Heart left ventricle (tissue), 16 donors: ENCODE measurements around the gene CYB561D1. TPM values are rescaled to one million over a fixed set of nuclear protein-coding genes. Genes with fewer than 3 reads are reported as not detected.

Experiments
- ATAC-seq, 4 donors: fragments of 200-7000 bp; cut with Tn5 transposase; one replicate each; pipeline ENCODE4 v1.9.1; 2020 to 2022; ENCODE audit warnings: moderate library complexity in 4 of 4, mild to moderate bottlenecking in 3 of 4, moderate number of reproducible peaks in 1 of 4
- DNase-seq, 5 donors: peaks; one replicate each; pipeline ENCODE4 v3.0.0-alpha.2; 2020
- H3K27ac ChIP-seq, 12 donors: fragments of 200-600 bp; sonication (generic) in 4 of 12; one replicate each; pipeline versions ENCODE4 v1.5.0 to v1.8.0; 2016 to 2022; ENCODE audit warnings: mild to moderate bottlenecking in 2 of 12
- H3K27me3 ChIP-seq, 9 donors: fragments of 200-600 bp; sonication (generic) in 2 of 9; one replicate each; pipeline versions ENCODE4 v1.5.1 to v1.8.0; 2016 to 2022; ENCODE audit warnings: mild to moderate bottlenecking in 3 of 9
- H3K36me3 ChIP-seq, 9 donors: fragments of 200-600 bp; sonication (generic) in 2 of 9; one replicate each; pipeline versions ENCODE4 v1.5.0 to v1.8.0; 2018 to 2022; ENCODE audit warnings: mild to moderate bottlenecking in 2 of 9
- H3K4me1 ChIP-seq, 12 donors: fragments of 200-600 bp; sonication (generic) in 4 of 12; one replicate each; pipeline versions ENCODE4 v1.5.0 to v1.8.0; 2016 to 2022; ENCODE audit warnings: mild to moderate bottlenecking in 3 of 12
- H3K4me3 ChIP-seq, 12 donors: fragments of 200-600 bp; sonication (generic) in 4 of 12; one replicate each; pipeline versions ENCODE4 v1.5.0 to v1.8.0; 2017 to 2022; ENCODE audit warnings: mild to moderate bottlenecking in 9 of 12, moderate library complexity in 4 of 12
- H3K9me3 ChIP-seq, 12 donors: fragments of 200-600 bp; sonication (generic) in 4 of 12; one replicate each; pipeline versions ENCODE4 v1.5.0 to v1.8.0; 2016 to 2022; ENCODE audit warnings: mild to moderate bottlenecking in 1 of 12
- CTCF ChIP-seq, 12 donors: fragments of 200-600 bp; sonication (generic) in 4 of 12; IDR thresholded peaks; one replicate each; pipeline versions ENCODE4 v1.5.0 to v1.8.0; 2018 to 2022; ENCODE audit warnings: antibody characterized with exemption in 12 of 12, mild to moderate bottlenecking in 5 of 12
- POLR2A ChIP-seq, 2 donors: fragments of 450-650 bp; IDR thresholded peaks; one replicate each; pipeline ENCODE4 v1.6.1; 2017; ENCODE audit warnings: antibody characterized with exemption in 2 of 2, mild to moderate bottlenecking in 2 of 2, moderate library complexity in 2 of 2
- WGBS, 4 donors: extraction: QIAGEN DNeasy Blood & Tissue Kit in 2 of 4; methylation state at CpG; one replicate each; pipeline versions ENCODE4 v1.1.5 to v1.1.7; 2013 to 2018; 5-methylcytosine and 5-hydroxymethylcytosine counted together
- intact Hi-C, 10 donors: fragments of 100-400 bp; cut with DNase I; formaldehyde crosslinking; loops; one replicate each; pipeline versions ENCODE4 v1.11.1 to v1.14.2; 2022
- polyA plus RNA-seq, 2 donors: library from polyadenylated mRNA; stranded (reverse); fragments of 200-250 nt; gene quantifications; one replicate each; pipeline ENCODE4 v1.2.3, GENCODE V29; 2013
- total RNA-seq, 9 donors: library from RNA; depleted of rRNA in 2 of 9; stranded (reverse); fragments of >200 nt in 2 of 9; fragmentation: NEBNext Ultra II Directional in 3 of 9; extraction: Animal tissue kit (Norgen Biotek cat#: 25700) in 3 of 9; gene quantifications; one replicate each; pipeline versions ENCODE4 v1.1.0 to v1.2.4, GENCODE V29; 2016 to 2023
- donor health status: ischemic (EF 13 %, LVEDD 7.1; RV severe dilation, severe dysfunction).
- donor health status: healthy with polysubstance abuse.
- donor health status: DM: no; HTN: yes; CAD: no.
- donor health status: DM: no; HTN: no; CAD: no.
- donor health status: ischemic (EF 25% LVEDD 6.9; RV normal size, moderate dysfunction).
- donor health status: ischemic (EF 25% LVEDD 5.7; RV mildly dilated, moderate dysfunction).
- donor health status: healthy.
- donor health status: DM: yes; HTN: yes; CAD: no.
- donor health status: ischemic (EF 35%, LVEDD 5.7; RV mildly dilated, moderate dysfunction).
- donor health status: nonischemic (EF 11% LVEDD 7.7; RV severe dilation, severe dysfunction).
- donor health status: DM: yes; HTN: yes; CAD: no.
- donor health status: PGD.
- donor health status: ischemic (EF 29% LVEDD 5.4; RV normal size, mild dysfunction).
- donor health status: nonischemic (EF 23%, LVEDD 6.1; RV moderate dilation, normal function).

Gene CYB561D1
- total and polyA plus RNA-seq, 11 donors = 2.1 to 8.4 (median 5.1) TPM

GRCh38 chr1:109514846-109515245, 21.0 kb downstream of the CYB561D1 start:
- ATAC-seq = no peak
- 80 to 90% (median 86%) methylated on average over 3 of the region's 3 CpGs for WGBS, 4 donors
- Histone ChIP-seq H3K27me3 (no peaks in the 10 kb centered on the region), H3K27ac (no peak overlapping the region), H3K4me3 (no peak overlapping the region), H3K9me3 (no peaks in the 10 kb centered on the region), H3K4me1 (peaks cover 0 to 9% (median 4%) of the 10 kb centered on the region in 12 donors), H3K36me3 (no peaks in the 10 kb centered on the region)
- intact Hi-C loops = no loop called here
- no peak for TF ChIP-seq POLR2A (IDR thresholded peaks at IDR 0.05)
- no peak for TF ChIP-seq CTCF (IDR thresholded peaks at IDR 0.05)
- DNase-seq = no peak

- Histone ChIP-seq H3K27me3 (no peaks in the 10 kb centered on the region), H3K4me1 (peaks cover 0 to 3% (median 0%) of the 10 kb centered on the region in 12 donors), H3K36me3 (no peaks in the 10 kb centered on the region), H3K9me3 (no peaks in the 10 kb centered on the region), H3K27ac (no peak overlapping the region), H3K4me3 (no peak overlapping the region)
- no peak for DNase-seq
- intact Hi-C loops = no loop called here
- WGBS, 4 donors = 85 to 88% (median 86%) methylated on average over 5 of the region's 5 CpGs
- no peak for ATAC-seq
- TF ChIP-seq CTCF (IDR thresholded peaks at IDR 0.05) (no peak), POLR2A (IDR thresholded peaks at IDR 0.05) (no peak)
These were observed 23.0 kb downstream of the CYB561D1 start for GRCh38 chr1:109516872-109517271.

GRCh38 chr1:109517337-109517736, 23.4 kb downstream of the CYB561D1 start:
- WGBS, 4 donors = 66 to 75% (median 73%) methylated on average over 5 of the region's 5 CpGs
- no peak for ATAC-seq
- peaks cover 0 to 5% (median 0%) of the 10 kb centered on the region in 12 donors for H3K4me1 ChIP-seq
- no peak overlapping the region for H3K4me3 ChIP-seq
- no peak for DNase-seq
- no peaks in the 10 kb centered on the region for H3K36me3 ChIP-seq
- no peaks in the 10 kb centered on the region for H3K27me3 ChIP-seq
- no peaks in the 10 kb centered on the region for H3K9me3 ChIP-seq
- H3K27ac ChIP-seq = no peak overlapping the region
- intact Hi-C loops = no loop called here
- TF ChIP-seq CTCF (IDR thresholded peaks at IDR 0.05) = no peak
- no peak for TF ChIP-seq POLR2A (IDR thresholded peaks at IDR 0.05)

GRCh38 chr1:109521002-109521951, 27.4 kb downstream of the CYB561D1 start:
- no peaks in the 10 kb centered on the region for H3K9me3 ChIP-seq
- no peak for TF ChIP-seq POLR2A (IDR thresholded peaks at IDR 0.05)
- no peak for TF ChIP-seq CTCF (IDR thresholded peaks at IDR 0.05)
- no peak overlapping the region for H3K4me3 ChIP-seq
- no peak overlapping the region for H3K27ac ChIP-seq
- intact Hi-C loops = no loop called here
- DNase-seq (no peak), ATAC-seq (peak in 2 of 4 donors; percentile 31 to 48)
- peaks cover 0 to 5% (median 0%) of the 10 kb centered on the region in 12 donors for H3K4me1 ChIP-seq
- no peaks in the 10 kb centered on the region for H3K27me3 ChIP-seq
- no peaks in the 10 kb centered on the region for H3K36me3 ChIP-seq
- WGBS, 4 donors = 57 to 70% (median 63%) methylated on average over 14 of the region's 14 CpGs
